HG02870 (cell line): ENCODE results near the gene SKA3.
"Not testable (repeated sequence)": the region's sequence is repeated elsewhere in the genome, so short reads cannot be mapped to it uniquely, and the experiment has no call there.

Source experiments
- ATAC-seq: cut with Tn5 transposase; IDR thresholded peaks from one replicate; pipeline ENCODE4 v1.9.1; 2021; ENCODE audit warnings: mild to moderate bottlenecking, moderate library complexity; ENCODE audit not compliant: unreplicated experiment

SKA3 gene

GRCh38 chr13:21176215-21176981, at the start of gene SKA3, which contains the start of gene MRPL57:
Gene SKA3, minus strand, starts transcription at chr13:21176552. Its CDS starts 75 bp downstream, at chr13:21176477.
Gene MRPL57, plus strand, starts transcription at chr13:21176658. Its CDS starts 259 bp downstream, at chr13:21176917.
- peak; percentile 85 for ATAC-seq

DNA sequence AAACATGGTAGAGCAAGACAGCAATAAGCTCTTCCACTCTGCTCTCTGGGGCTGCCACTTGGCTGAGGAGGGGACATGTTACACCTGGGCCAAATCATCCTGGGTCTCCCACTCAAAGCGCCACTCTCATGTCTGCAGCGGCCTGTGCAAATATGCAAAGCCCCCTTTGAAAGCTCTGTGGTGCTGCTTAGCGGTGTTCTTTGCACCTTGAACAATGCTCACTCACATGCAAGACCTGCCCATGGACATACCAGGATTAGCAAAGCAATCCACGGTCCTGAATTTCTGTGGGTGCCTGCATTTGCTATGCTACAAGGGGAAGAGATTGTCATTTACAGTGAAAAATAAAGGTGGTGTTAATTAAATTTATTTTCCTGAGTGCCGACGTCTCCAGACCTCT, 48.7 kb upstream of the SKA3 start:
- ATAC-seq = no peak

GRCh38 chr13:21221268-21221667, 44.9 kb upstream of the SKA3 start:
- ATAC-seq = no peak

DNA sequence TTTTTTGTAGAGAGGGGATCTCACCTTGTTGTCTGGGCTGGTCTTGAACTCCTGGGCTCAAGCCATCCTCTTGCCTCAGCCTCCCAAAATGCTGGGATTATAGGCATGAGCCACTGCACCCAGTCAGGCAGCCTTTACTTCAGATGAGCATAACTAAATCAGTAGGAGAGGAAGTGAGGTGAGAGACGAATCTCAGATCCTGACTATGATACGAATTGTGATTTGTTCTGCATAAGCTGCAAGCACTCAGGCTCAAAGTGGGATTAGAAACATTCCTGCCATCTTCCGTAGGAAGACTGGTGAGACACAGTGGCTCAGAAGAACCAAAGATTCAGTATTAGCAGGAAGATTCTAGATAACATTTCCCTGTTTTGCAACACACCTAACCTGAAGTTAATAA, 43.4 kb upstream of the SKA3 start:
- not testable (repeated sequence) for ATAC-seq

- no peak for ATAC-seq
Measured at GRCh38 chr13:21219036-21219381, 42.7 kb upstream of the SKA3 start.

DNA sequence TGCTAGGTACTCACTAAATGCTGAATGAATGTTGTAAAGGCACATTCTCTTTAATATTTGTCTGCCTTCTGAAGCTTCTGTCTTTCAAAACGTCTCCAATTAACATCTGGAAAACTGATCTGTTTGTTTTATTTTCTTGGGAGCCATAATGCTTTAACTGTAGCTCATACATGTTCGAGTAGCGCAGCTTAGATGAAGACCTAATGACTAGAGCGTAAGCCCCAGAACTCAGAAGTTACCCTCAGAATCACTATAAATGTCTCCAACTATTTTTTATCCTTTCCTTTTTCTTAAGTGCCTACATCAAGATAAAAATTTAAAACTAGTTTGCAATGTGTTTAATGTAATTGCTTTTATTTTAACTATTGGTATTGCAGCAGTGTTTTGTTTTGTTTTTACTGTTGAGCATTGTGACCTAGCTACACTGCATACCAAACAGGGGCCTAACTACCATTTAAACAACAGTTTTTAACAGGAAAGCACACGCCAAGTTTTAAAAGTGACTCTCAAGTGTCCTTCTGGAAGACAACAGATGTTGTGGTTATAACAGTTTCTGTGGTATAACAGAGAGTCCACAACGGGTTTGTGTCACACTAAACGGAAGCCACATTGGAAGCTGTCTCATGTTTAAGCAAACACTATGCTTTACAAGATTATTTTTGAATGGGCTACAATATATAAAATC, 42.1 kb upstream of the SKA3 start:
- ATAC-seq = peak; percentile 95

- ATAC-seq = no peak
Measured at GRCh38 chr13:21216332-21216731, 40.0 kb upstream of the SKA3 start.

DNA sequence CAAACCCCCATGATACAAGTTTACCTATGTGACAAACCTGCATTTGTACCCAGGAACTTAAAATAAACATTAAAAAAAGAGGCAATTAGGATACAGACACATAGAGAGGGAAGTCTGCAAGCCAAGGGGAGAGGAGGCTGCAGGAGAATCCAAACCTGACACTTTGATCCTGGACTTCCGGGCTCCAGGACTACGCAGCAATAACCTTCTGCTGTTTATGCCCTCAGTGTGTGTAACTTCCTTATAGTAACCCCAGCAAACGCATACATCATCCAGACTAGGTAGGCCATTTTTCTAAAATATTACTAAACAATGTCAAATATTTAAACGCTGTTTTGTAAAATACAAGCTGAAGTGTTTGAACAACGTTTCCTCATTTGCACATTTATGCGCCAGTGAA, 39.1 kb upstream of the SKA3 start:
- ATAC-seq = not testable (repeated sequence)

- ATAC-seq = no peak
Measured at GRCh38 chr13:21212138-21212775, 35.9 kb upstream of the SKA3 start.

GRCh38 chr13:21208652-21209154, 32.4 kb upstream of the SKA3 start:
- ATAC-seq = no peak

GRCh38 chr13:21202767-21203531, 26.6 kb upstream of the SKA3 start:
- no peak for ATAC-seq

DNA sequence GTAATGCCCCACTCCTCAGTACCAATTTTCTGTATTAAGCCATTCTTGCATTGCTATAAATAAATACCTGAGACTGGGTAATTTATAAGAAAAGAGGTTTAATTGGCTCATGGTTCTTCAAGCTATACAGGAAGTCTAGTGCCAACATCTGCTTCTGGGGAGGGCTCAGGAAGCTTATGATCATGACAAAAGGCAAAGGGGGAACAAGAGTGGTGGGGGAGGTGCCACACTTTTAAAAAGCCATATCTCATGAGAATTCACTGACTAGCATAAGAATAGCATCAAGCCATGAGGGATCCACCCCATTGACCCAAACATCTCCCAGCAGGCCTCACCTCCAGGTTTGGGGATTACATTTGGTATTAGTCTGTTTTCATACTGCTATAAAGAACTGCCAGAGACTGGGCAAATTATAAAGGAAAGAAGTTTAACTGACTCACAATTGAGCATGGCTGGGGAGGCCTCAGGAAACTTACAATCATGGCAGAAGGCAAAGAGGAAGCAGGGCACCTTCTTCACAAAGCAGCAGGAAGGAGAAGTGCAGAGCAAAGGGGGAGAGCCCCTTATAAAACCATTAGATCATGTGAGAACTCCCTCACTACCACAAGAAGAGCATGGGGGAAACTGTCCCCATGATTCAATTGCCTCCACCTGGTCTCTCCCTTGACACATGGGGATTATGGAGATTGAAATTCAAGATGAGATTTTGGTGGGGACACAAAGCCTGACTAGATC, 25.3 kb upstream of the SKA3 start:
- ATAC-seq = not testable (repeated sequence)

GRCh38 chr13:21198391-21198790, 22.0 kb upstream of the SKA3 start:
- ATAC-seq = not testable (repeated sequence)

DNA sequence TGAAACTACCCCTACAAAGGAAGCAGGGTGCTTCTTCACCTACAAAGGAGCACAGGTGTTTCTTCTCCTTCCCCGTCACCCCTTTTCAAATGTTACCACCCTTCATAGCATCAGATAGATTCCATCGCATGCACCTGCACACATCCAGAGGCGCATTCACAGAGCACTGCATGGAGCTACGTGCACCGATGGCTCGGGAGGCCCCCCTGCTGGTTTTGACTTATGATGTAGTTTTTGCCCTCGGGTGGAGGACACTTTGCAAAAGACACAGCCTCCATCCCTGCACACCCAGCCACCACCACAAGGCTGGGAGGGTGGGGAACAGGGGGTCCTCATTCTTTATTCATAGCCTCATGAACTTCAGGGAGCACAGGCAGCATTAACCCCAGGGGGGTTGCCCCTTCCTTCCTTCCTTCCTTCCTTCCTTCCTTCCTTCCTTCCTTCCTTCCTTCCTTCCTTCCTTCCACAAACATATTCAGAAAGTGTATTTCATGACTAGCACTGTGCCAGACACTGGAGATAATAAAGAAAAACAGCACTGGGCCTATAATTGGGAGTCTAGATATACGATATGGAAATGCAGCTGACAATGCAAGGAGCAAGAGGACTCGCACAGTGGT, 21.4 kb upstream of the SKA3 start:
- ATAC-seq = not testable (repeated sequence)

- not testable (repeated sequence) for ATAC-seq
Measured at GRCh38 chr13:21194756-21195155, 18.4 kb upstream of the SKA3 start.

DNA sequence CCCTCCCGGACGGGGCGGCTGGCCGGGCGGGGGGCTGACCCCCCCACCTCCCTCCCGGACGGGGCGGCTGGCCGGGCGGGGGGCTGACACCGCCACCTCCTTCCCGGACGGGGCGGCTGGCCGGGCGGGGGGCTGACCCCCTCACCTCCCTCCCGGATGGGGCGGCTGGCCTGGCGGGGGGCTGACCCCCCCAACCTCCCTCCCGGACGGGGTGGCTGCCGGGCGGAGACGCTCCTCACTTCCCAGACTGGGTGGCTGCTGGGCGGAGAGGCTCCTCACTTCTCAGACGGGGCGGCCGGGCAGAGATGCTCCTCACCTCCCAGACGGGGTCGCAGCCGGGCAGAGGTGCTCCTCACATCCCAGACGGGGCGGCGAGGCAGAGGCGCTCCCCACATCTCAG, 10.1 kb upstream of the SKA3 start:
- ATAC-seq = not testable (repeated sequence)

- no peak for ATAC-seq
Measured at GRCh38 chr13:21181671-21182070, 5.3 kb upstream of the SKA3 start.

DNA sequence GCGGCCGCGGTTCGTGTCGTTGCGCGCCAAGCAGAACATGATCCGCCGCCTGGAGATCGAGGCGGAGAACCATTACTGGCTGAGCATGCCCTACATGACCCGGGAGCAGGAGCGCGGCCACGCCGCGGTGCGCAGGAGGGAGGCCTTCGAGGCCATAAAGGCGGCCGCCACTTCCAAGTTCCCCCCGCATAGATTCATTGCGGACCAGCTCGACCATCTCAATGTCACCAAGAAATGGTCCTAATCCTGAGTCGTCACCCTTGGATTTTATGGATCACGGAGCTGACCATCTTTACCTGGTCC, 581 bp upstream of the SKA3 start:
- peak; percentile 27 for ATAC-seq

GRCh38 chr13:21175656-21176214, 617 bp downstream of the SKA3 start:
- ATAC-seq = no peak

GRCh38 chr13:21173767-21174166, 2.6 kb downstream of the SKA3 start:
- not testable (repeated sequence) for ATAC-seq
